Stimulated activated CD4-positive, alpha-beta T cell treated with anti-CD3 and anti-CD28 coated beads, Interleukin-15, amount 100 ng/mL, for 1 hour (primary cell): Measurements from ENCODE around the gene CORO1C.

ENCODE experiments used
- DNase-seq, 2 donors: peaks; one replicate each; pipeline ENCODE4 v3.0.0-alpha.2; 2020; ENCODE audit warnings: low read depth in 1 of 2, low spot score in 1 of 2

Gene CORO1C

DNA sequence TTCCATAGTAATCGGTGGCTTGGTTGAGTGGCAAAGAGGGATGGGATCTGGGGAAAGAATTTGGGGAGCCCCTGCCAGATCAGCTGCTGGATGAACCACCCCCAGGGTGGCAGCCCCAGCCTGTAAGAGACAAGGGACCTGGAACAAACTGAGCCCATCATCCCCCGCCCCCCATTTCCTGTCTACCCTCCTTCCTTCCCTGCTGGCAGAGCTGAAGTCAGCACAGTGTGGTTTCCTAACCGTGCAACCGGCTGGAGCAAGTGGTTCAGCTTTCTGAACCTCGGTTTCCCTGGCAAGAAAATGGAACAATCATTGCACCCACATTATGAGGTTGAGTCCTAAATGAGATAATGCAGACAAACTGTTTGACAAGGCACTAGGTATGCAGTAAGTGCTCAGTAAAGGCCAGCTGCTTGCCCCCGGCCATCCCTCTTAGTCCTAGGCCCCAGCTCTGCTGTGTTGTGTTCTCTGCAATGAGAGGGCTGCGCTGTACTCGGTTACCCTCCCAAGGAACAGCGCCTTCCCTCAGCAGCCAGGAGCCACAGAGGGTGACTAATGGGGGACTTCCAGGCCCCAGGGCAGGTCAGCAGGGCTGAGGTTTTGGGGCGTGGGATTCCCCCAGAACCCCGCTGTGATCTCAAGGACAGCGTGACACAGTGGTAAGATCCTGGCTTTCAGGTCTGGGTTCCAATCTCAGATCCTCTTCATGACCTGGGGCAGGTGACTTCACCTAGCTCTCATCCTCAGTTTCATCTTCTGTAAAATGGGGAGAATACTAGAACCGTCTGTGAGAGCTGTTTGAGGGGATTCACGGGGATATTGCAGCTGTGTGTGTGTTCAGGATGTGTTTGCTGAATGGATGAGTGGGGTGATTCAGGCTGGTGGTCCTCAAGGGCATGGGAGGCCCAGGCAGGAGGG is 114.1 kb downstream of the CORO1C start:
- peak; percentile 56 to 60 for DNase-seq

DNA sequence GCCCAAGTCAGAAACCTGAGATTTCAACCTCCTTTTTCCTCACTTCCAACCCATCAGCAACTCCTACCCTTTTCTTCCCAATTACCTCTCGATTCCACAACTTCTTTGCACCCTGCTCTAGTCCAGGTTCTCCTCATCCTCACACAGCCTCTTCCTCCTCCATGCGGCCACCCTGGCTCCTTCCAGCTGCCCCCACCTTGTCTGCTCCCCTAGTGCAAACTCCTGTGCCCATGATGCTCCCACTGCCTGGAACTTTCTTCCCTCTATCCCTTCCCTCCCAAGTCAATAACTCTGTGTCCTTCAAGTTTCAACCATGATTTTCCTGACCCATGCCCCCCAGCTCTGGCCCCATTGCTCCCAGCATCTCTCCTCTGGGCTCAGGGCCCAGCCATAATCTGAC is 115.0 kb downstream of the CORO1C start:
- DNase-seq: no peak

DNA sequence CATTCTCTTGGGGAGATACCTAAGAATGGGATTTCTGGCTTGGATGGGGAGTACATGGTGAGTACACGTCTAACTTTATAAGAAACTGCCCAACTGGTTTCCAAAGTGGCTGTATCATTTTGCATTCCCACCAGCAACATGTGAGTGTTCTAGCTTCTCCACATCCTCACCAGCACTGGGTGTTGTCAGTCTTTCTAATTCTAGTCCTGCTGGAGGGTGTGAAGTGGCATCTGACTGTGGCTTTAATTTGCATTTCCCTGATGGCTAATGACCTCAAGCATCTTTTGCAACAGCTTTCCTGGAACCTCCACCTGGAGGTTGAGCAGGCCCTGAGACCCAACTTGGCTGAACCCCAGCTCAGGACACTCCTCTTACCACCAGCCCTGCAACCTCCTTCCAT is 115.4 kb downstream of the CORO1C start:
- DNase-seq: no peak

DNA sequence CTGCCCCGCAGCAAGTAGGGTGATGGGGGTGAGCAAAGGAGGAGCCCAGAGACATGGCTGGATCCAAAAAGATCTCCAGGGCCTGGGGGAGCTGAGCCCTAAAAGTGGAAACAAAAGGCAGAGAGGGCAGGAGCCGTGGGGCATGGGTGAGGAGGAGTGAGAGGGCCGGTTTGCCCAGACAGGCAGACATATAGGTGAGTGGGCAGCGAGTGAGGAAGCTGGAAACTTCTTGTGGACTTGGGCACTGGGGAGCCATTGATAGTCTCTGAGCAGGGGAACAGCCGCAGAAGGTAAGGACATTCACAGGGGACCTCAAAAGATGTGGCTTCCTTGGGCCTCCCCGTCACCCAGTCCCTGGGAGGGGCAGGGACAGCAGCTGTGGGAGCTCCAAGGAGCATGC is 116.7 kb downstream of the CORO1C start:
- DNase-seq: no peak

DNA sequence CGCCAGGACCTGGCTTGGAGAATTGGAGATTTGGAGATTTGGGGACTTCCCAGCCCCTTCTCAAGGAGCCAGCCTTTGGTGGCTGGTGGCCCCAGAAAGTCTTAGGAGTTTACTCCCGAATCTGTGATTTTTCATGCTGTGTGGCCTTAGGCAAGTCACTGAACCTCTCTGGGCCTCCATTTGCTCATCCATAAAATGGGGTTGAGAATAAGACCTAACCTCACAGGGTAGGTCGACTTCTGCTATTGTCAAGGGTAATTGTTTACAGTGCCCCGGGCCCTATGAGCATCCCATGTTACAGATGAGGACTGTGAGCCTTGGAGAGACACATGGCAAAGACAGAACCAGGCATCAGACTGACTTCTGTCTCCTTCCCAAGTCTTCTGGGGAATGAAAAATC is 117.3 kb downstream of the CORO1C start:
- no peak for DNase-seq

DNA sequence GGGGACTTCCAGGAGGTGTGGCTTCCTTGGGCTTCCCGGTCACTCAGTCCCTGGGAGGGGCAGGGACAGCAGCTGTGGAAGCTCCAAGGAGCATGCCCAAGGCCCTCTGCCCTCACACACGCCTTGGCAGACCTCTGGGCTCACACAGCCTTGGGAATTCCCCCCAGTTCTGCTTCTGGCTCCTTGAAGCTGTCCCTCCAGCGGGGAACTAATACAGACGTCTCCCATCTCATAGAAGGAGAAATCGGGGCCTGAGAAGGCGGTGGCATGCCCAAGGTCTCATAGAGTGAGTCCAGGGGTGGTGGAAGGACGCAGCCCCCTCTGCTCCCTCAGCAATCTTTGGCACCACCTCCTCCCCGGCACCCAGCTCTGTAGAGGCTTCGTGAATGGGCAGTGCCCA is 117.8 kb downstream of the CORO1C start:
- DNase-seq: no peak

DNA sequence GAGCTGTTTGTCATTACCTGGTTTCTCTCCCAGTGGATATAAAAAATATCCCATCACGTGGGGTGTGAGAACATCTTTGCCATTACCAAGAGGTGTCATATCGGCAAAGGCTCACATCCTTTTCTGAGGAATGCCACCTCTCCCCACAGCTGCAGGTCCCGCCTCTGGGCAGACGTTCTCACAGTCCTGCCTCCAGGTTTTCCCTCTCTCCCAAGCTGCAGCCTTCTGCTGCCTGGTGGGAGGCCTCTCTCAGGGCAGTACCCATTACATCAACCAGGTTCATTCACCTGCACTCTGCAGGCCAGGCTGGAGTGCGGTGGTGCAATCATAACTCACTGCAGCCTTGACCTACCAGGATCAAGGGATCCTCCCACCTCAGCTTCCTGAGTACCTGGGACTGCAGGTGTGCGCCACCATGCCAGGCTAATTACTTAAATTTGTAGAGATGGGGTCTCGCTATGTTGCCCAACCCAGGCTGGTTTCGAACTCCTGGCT is 118.5 kb downstream of the CORO1C start:
- DNase-seq: no peak

DNA sequence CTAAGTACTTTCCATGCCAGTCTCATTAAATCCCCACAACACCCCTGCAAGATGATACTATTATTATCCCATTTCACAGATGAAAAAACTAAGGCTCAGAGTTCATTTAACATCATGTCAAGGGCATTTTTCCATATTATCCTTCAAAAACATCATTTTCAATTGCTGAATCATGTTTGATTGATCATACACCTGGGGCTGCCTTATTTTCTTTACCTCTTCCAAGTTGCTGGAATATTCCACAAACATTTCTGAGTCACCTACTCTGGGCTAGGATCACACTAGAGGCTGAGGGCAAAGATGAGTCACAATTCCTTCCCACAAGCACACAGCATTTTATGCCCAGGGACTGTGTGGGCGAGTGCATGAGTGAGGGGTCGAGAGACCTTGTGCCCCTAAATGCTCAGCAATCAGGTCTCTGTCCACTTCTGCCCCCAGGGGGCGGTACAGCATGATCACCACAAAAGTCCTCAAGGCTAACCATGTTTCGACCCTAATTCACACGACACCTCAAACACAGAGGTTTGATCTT is 119.4 kb downstream of the CORO1C start:
- DNase-seq: peak in 1 of 2 donors; percentile 7

DNA sequence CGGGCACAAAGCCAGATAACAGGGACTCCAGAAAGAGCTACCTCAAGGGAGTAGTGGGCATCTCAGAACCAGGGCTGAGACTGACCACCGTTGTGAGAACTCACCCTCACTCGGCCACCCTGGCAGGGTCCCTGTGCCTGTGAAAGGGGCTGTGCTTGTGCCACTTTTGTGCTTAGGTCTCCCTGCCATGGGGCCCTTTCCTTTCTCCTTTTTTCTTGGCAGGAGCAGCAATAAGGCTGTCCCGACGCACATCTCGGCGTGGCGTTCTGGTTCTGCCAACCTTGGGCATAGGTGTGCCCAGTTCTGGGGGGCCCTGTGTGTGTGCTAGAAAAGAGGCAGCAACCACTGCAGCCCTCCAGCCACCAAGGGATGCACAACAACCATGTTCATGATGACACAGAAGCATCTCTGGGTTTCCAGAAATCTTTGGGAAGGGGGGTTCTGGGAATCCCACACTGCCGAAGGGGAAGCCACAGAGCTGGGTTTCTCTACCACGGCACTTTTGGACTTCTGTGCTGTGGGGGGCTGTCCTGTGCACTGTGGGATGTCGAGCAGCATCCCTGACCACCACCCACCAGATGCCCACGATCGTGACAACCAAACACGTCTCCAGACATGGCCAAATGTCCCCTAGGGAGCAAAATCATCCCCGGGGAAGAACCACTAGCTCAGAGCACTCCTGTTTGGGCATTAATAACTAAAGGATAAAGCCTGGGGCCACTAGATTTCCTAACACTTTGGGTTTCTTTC is 120.3 kb downstream of the CORO1C start:
- no peak for DNase-seq

DNA sequence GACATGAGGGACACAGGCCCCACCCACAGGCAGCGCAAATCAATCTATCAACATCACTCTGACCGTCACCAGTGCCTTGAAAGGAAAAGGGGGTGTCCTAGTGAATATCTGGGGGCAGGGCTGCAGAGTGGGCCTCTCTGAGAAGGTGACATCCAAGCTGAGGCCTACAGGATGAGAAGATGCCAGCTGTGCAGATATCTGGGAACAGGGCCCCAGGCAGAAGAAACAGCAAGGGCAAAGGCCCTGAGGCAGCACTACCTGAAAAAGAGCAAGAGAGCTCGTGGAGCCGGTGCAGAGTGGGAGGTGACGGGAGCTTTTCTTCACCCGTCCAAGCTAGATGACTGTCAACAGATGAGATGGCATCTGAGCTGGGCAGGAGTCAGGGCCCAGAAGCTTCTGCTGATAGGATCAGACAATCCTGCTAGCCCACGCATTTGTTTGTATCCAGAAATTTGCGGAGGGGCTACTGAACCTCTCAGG is 120.9 kb downstream of the CORO1C start:
- DNase-seq: no peak

DNA sequence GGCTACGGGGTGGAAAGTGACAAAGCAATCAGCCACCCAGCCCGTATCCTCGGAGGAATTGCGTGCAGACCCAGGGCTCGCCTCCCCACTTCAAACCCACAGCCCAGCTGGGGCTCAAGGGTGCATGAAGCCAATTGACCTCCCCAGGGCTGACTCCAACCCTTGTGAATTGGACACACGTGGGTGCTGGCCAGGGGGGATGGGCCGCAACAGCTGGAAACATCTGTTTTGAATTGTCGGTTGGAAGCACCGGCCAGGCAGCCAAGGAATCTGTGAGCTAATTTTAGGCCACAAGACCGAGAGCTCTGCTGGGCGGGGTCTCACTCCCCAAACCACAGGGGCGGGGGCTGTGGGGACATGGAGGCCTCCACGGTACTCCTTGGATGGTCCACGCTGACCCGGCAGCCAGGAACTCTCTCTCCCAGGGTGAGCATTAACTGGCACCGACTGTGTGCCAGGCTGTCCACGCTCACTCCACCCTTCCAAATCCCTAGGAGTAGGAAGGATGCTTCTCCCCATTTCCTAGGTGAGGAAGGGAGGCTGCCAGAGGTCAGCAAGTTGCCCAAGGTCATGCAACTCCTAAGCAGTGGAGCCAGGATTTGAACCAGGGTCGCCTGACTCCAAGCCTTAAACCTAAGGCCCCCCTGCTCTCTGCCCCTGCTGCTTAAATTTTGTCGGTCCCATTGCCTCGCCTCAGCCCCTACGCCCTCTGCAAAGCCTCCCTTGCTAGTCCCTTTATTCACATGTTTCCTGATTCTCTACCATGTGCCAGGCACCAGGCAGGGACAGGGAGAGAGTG is 121.6 kb downstream of the CORO1C start:
- DNase-seq: no peak

DNA sequence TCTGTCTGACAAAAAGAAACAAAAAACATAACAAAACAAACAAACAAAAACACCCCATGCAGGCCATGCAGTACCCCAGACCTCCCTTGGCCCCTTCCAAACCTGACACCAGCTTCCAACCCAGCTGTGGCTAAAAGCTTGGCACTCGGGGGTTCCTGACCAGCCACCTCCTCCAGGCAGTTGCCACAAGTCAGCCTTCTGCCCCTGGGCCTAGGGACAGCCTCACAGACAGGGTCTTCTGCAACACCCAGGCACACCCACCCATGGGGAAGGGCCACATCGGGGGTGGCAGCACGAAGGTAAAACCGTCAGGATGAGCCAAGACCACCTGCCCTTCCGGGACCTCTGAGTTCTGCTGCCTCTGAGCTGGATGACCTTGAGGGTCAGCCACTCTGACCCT is 122.7 kb downstream of the CORO1C start:
- no peak for DNase-seq

DNA sequence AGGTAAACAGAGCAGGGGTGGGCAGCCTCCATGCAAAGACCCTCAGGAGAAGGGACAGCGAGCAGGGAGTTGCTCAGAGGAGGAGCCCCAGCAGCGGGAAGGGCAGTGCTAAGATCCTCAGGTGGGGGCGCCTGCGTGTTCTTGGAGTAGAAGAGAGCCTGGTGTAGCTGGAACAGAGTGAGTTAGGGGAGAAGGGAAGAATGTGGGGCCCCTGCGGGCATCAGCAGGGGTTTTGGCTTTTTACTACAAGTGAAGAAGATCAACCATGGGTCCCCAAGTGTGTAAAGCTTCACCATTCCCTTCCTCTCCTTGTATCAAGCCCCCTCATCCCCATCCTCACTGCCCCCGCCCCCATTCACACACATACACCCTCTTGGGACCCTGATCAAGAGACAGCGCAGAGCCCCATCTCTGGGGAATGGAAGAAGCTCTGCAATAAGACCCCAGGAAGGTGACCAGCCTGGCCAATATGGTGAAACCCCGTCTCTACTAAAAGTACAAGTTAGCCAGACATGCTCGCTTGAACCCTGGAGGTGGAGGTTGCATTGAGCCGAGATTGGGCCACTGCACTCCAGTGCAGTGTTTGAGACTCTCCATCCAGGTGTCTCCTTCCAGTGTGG is 123.2 kb downstream of the CORO1C start:
- DNase-seq: no peak

DNA sequence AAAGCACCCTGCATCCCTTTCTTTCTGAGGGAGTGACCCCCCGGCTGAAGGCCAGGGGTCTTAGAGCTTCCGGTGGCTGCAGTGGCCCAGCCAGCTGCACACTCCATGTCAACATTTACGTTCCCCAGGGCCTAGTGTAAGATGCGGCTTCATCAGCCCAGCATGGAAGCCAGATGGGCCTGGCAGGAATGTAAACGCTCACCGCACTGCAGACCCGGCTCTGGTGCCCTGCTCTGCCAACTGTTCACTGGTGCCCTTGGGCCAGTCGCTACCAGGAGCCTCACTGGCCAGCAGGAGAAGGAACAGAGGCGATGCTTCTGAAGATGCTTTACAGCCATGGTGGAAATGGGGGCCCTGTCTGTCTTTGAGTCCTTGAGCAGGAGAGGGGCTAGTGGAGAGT is 124.8 kb downstream of the CORO1C start:
- DNase-seq: no peak

DNA sequence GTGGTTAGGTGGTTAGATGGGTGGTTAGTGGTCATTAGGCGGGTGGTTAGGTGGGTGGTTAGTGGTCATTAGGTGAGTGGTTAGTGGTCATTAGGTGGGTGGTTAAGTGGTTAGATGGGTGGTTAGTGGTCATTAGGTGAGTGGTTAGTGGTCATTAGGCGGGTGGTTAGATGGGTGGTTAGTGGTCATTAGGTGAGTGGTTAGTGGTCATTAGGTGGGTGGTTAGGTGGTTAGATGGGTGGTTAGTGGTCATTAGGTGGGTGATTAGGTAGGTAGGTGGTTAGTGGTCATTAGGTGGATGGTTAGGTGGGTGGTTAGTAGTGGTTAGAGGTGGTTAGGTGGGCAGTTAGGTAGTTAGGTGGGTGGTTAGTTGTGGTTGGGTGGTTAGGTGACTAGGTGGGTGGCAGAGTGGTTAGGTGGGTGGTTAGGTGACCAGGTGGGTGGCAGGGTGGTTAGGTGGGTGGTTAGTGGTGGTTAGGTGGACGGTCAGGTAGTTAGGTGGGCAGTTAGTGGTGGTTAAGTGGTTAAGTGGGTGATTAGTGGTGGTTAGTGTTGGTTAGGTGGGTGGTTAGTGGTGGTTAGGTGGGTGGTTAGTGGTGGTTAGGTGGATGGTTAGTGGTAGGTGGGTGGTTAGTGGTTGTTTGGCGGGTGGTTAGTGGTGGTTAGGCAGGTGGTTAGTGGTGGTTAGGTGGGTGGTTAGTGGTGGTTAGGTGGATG is 125.5 kb downstream of the CORO1C start:
- no peak for DNase-seq

DNA sequence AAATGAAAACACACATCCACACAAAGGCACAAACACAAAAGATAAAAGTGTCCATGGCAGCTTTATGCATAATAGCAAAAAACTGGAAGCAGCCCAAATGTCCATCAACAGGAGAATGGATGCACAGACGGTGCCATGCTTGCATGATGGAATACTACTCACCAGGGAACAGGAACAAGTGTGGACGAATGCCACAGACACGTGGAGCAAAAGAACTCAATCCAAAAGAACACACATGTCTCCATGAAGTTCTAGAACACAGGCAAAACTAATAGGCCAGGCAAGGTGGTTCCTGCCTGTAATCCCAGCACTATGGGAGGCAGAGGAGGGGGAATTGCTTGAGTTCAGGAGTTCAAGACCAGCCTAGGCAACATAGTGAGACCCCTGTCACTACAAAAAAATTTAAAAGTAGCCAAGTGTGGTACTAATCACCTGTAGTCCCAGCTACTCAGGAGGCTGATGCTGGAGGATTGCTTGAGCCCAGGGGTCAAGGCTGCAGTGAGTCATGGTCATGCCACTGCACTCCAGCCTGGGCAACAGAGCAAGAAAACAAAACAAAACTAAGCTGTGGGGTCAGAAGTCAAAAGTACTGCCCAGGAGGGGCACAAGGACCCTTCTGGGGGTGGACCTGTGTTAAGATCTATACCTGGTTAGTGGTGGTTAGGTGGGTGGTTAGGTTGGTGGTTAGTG is 126.2 kb downstream of the CORO1C start:
- DNase-seq: no peak

DNA sequence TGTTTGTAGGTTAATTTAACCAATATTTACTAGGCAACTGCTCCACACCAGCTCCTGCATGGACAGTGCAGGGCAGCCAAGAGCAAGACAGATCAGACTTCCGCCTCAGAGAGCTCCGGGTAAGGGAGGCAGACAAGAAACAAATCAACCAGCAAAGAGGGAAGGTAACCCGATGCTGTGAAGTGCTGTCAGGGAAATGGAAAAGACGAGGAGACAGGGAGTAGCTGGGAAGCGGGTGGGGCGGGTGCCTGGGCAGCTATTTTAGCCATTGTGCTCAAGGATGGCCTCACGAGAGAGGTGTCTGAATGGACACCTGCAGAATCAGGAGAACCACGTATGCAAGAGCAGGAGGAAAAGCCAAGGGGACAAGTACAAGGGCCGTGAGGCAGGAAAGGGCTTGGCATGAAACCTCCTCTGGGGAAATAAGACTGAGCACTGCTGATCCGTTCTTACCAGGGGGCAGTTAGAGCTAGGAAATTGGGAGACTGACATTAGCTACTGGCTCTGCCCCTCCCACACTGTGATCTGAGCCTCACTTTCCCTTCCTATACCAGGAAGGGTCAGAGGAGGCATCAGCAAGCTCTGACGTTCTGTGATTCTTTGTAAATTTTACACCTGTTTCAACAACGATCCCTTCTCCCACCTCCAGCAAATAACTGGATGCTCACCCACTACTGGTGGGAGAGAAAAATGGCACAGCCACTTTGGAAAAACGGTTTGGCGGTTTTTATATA is 126.9 kb downstream of the CORO1C start:
- DNase-seq: no peak

DNA sequence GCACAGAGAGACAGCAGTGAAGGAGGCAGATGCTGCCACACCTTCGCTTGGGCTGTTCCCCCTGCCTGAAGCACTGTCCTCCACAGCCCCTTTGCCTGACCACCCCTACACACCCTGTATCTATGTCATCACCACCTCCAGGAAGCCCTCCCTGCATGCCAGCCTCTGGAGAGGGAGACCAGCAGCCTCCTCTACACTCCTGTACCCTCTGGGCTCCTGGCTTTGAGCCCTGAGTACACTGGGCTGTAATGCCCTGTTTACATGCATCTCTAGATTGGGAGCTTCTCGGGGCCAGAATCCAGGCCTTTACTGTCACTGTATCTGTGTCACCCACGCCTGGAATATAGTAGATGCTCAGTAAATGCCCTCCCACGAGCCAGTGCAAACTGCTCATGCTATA is 127.6 kb downstream of the CORO1C start:
- DNase-seq: no peak
